BJ (cell line): ENCODE measurements around the gene TSPAN18. TPM values are rescaled to one million over a fixed set of nuclear protein-coding genes. Genes with fewer than 3 reads are reported as not detected.

ENCODE experiments used
- CTCF ChIA-PET: fragments of 350-600 bp; formaldehyde crosslinking; extraction: SDS; loops from one replicate; lab custom pipeline; 2021; ENCODE audit warnings: antibody characterized with exemption, inconsistent platforms; lab: Yijun Ruan, JAX
- POLR2A ChIA-PET: fragments of 300-600 bp; sonication (Branson Sonifier 250); formaldehyde crosslinking; extraction: SDS; loops from one replicate; lab custom pipeline; 2021; ENCODE audit warnings: antibody characterized with exemption; lab: Charles Lee
- DNase-seq: peaks from one replicate; pipeline ENCODE4 v3.0.0-alpha.2; 2011; ENCODE audit warnings: low read depth
- H3K27me3 ChIP-seq: 2 replicates; pipeline ENCODE4 v1.6.0; 2011; ENCODE audit warnings: low read length; ENCODE audit not compliant: control insufficient read depth, insufficient read depth
- H3K36me3 ChIP-seq: 2 replicates; pipeline ENCODE4 v1.5.1; 2011; ENCODE audit warnings: low read length; ENCODE audit not compliant: control insufficient read depth, insufficient read depth
- H3K4me3 ChIP-seq: 2 replicates; pipeline ENCODE4 v1.5.1; 2011; ENCODE audit warnings: low read depth, mild to moderate bottlenecking, control low read depth, low read length
- CTCF ChIP-seq: IDR thresholded peaks from 2 replicates; pipeline ENCODE4 v1.5.1; 2011; ENCODE audit warnings: low read depth, mild to moderate bottlenecking, control low read depth, inconsistent platforms, low read length, moderate library complexity; ENCODE audit not compliant: insufficient read depth
- polyA plus RNA-seq: library from polyadenylated mRNA; depleted of rRNA; stranded (reverse); fragments of >200 nt; gene quantifications from 2 replicates; pipeline ENCODE4 v1.2.3, GENCODE V29; 2011

Gene TSPAN18
- polyA plus RNA-seq, 1 experiment, result 0.55 TPM

- no peak for TF ChIP-seq CTCF
- Histone ChIP-seq H3K27me3 (peaks cover 8% of the 10 kb centered on the region), H3K36me3 (no peaks in the 10 kb centered on the region), H3K4me3 (no peak overlapping the region)
- POLR2A ChIA-PET, result no interaction called here
- DNase-seq, result no peak
- CTCF ChIA-PET, result no interaction called here
Observed at GRCh38 chr11:44748606-44749005, 21.8 kb downstream of the TSPAN18 start.

- H3K4me3 ChIP-seq, result no peak overlapping the region
- no peak for TF ChIP-seq CTCF
- DNase-seq, result no peak
- no peaks in the 10 kb centered on the region for H3K36me3 ChIP-seq
- H3K27me3 ChIP-seq, result peaks cover 8% of the 10 kb centered on the region
- POLR2A ChIA-PET, result no interaction called here
- CTCF ChIA-PET, result no interaction called here
Observed at GRCh38 chr11:44749189-44749588, 22.4 kb downstream of the TSPAN18 start.

- no peaks in the 10 kb centered on the region for H3K36me3 ChIP-seq
- H3K27me3 ChIP-seq, result peaks cover 12% of the 10 kb centered on the region
- TF ChIP-seq CTCF, result no peak
- POLR2A ChIA-PET, result no interaction called here
- H3K4me3 ChIP-seq, result no peak overlapping the region
- CTCF ChIA-PET, result interaction anchor here (0.7 to 1.2 kb wide), 2 partner anchors 25 to 103 kb away, joined by 3 to 4 read pairs; no protein-coding TSS in a partner anchor
- DNase-seq, result no peak
Observed at GRCh38 chr11:44750551-44751465, 24.0 kb downstream of the TSPAN18 start.

- no peak for DNase-seq
- Histone ChIP-seq H3K36me3 (no peaks in the 10 kb centered on the region), H3K4me3 (no peak overlapping the region), H3K27me3 (peaks cover 5% of the 10 kb centered on the region)
- ChIA-PET CTCF (interaction anchor here (1.0 to 1.8 kb wide), 2 partner anchors 14 to 23 kb away, joined by 3 to 4 read pairs; no protein-coding TSS in a partner anchor), POLR2A (no interaction called here)
- no peak for TF ChIP-seq CTCF
Observed at GRCh38 chr11:44752300-44752699, 25.5 kb downstream of the TSPAN18 start.

- Histone ChIP-seq H3K27me3 (peaks cover 5% of the 10 kb centered on the region), H3K4me3 (no peak overlapping the region), H3K36me3 (no peaks in the 10 kb centered on the region)
- DNase-seq, result no peak
- TF ChIP-seq CTCF, result no peak
- ChIA-PET CTCF (interaction anchor here (1.0 to 1.8 kb wide), 2 partner anchors 14 to 23 kb away, joined by 3 to 4 read pairs; no protein-coding TSS in a partner anchor), POLR2A (no interaction called here)
Observed at GRCh38 chr11:44752713-44753112, 26.0 kb downstream of the TSPAN18 start.
